H7 (cell line): Measurements from ENCODE around the gene CYB561D1. TPM values are rescaled to one million over a fixed set of nuclear protein-coding genes. Genes with fewer than 3 reads are reported as not detected.

Source experiments
- DNase-seq: peaks from one replicate; pipeline ENCODE4 v3.0.0; 2012
- H3K27me3 ChIP-seq: 2 replicates; pipeline ENCODE4 v1.6.0; 2011; ENCODE audit warnings: mild to moderate bottlenecking, low read length; ENCODE audit not compliant: control insufficient read depth, insufficient read depth
- H3K36me3 ChIP-seq: replicated peaks from 2 replicates; pipeline ENCODE4 v1.5.1; 2011; ENCODE audit warnings: low read length; ENCODE audit not compliant: control insufficient read depth, insufficient read depth
- H3K4me3 ChIP-seq: 2 replicates; pipeline ENCODE4 v1.5.1; 2011; ENCODE audit warnings: low read depth, mild to moderate bottlenecking, control low read depth, low read length, moderate library complexity; ENCODE audit not compliant: insufficient read depth
- total RNA-seq: library from RNA; depleted of rRNA; stranded (reverse); fragments of >200 nt; shearing (Covaris generic); gene quantifications from 2 replicates; pipeline ENCODE4 v1.2.3, GENCODE V29; 2014

CYB561D1 gene
- total RNA-seq, 1 experiment from 2014 or later, result 3.1 TPM

DNA sequence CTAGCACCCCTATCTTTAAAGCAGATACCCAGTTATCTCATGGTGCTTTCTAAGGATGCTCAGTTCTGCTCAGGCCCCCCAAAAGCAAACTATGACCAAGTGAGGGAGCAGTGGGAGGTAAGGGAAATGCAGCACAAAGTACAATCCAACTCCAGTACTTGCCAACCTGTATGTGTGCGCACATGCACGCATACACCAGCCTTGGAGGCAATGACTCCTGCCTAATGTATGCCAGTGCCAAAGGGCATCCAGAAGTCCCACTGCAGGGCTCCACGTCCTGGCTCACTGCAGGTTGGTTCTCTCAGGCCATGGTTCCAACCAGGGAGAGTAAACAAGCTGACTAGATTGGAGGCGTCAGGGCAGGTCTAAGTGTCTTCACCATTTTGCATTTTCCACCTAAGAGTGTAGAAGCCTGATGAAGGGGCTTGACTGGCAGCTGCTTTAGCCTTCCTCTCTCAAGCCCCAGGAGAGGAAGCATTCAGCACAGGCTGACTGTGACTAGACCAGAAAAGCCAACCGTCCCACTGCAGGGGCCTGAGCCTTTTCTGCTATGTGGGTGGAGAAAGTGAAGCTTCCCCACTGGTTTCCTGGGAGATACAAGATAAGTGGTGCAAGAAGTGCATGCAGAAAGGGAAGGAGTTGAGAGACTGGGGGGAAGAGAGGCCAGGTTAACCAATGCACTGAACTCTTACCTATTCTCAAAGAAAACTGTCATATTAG, 7.9 kb downstream of the CYB561D1 start:
- Histone ChIP-seq H3K27me3 (peaks cover 4% of the 10 kb centered on the region), H3K36me3 (no peaks in the 10 kb centered on the region; the same call in 1 of the 2 replicates), H3K4me3 (no peak overlapping the region)
- no peak for DNase-seq

DNA sequence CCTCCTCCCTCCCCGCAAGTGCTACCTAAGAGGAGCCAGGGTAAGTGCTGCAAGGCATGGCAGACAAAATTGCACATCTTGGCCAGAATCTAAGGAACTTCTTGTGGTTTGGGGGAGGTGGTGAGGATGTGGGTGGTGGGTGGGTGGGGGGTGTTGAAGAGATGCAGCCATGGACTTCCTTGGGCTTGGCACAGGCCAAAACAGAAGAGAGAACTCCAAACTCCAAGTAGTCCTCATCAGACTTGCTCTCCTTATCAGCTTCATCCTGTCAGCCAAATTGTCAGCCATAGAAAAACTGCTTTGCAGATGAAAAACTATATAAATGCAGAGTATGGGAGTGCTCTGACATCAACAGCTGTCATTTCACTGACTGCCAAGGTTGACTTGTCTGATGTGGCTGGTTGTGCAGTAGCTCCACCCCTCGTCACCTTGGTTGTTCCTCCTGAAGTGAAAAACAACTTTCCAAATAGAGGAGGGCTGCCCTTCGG, 8.5 kb downstream of the CYB561D1 start:
- Histone ChIP-seq H3K4me3 (no peak overlapping the region), H3K36me3 (no peaks in the 10 kb centered on the region; the same call in 1 of the 2 replicates), H3K27me3 (peaks cover 8% of the 10 kb centered on the region)
- DNase-seq, result no peak

DNA sequence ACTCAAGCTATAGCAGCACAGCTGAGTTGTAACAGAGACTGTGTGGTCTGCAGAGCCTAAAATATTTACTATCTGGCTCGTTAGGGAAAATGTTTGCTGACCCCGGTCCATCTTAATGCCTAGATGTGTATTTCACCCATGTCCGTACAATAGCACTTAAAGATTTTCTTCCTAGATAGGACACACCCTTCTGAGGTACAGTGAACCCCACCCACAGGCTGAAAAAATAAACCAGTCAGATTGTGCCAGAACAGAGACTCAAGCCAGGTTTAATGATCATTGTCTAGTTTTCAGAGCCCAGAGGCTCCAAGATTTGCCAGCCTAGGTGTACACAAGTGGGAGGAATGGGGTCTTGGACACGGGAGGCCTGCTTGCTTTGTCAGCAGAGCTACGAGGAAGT, 10.0 kb downstream of the CYB561D1 start:
- H3K4me3 ChIP-seq, result no peak overlapping the region
- DNase-seq, result no peak
- no peaks in the 10 kb centered on the region; the same call in 1 of the 2 replicates for H3K36me3 ChIP-seq
- H3K27me3 ChIP-seq, result peaks cover 23% of the 10 kb centered on the region

DNA sequence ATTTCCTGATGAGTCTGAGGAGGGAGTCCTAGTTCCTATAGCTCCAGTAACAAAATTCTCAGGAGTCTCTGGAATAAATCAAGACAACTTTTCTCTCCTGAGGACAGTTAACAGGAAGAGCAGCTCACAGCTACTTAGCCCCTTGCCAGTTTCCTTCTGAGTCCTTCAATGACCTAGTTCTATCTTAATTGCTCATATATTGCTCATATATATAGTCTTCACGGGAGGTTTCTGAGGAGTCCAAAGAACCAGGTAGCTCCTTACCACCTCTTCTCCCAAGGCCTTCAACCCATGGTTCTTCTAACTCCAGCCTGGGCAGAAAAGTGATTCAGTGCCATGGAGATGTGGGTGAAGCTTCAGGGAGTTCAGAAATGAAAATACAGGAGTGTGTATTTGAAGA, 11.1 kb downstream of the CYB561D1 start:
- Histone ChIP-seq H3K27me3 (peaks cover 32% of the 10 kb centered on the region), H3K4me3 (no peak overlapping the region), H3K36me3 (no peaks in the 10 kb centered on the region; the same call in 1 of the 2 replicates)
- DNase-seq, result no peak

DNA sequence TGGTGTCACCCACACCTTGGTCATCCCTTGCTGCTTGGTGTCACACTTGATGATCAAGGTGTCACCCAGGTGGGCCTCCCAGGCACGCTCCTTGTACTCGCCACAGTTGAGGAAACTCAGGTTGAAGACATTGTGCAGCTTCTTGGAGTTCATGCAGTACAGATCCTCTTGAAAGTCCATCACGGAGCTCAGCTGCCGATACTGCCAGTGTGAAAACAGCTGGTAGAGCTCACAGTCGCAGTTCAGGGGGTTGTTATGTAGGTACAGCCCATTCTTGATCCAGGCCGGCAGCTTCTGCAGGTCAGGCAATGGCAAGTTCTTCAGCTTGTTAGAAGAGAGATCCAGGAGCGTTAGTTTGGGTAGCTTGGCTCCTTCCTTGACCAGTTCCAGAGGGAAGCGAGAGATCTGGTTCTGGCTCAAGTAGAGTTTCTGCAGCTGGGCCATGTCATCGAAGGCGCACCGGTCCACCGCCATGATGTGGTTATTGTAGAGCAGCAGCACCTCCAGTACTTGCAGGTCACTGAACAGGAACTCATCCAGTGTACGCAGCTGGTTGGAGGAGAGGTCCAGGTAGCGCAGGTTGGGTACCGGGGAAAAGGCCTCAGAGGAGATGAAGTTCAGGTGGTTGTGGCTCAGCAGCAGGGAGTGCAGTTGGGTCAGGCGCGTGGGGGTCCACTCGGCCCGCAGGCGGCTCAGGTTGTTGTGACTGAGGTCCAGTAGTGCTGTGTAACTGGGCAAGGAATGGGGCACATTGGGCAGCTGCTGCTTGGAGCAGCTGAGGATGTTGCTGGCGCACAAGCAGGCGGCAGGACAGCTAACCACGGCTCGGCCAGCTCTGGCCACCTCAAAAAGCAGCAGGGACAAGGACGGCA, 14.3 kb downstream of the CYB561D1 start:
- H3K4me3 ChIP-seq, result no peak overlapping the region
- H3K36me3 ChIP-seq, result no peaks in the 10 kb centered on the region

DNA sequence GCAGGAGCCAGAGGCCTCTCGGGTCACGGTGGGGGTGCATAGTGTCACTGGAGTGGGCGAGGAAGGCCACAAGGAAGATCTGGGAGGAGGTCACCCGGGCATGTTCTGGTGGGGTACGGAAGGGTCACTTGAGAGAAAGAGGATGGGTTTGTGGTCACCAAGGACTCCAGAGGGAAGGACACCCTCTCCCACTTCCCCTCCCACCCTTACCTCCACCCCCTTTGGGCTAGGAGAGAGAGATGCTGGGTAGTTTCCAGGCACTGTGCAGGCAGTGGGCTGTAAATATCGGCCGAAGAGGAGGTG, 14.9 kb downstream of the CYB561D1 start:
- DNase-seq, result no peak
- Histone ChIP-seq H3K4me3 (peak overlapping the region; percentile 72), H3K36me3 (no peaks in the 10 kb centered on the region), H3K27me3 (peaks cover 47% of the 10 kb centered on the region)

More for the DNA sequence above, 14.3 kb downstream of the CYB561D1 start:
- no peak for DNase-seq
- peaks cover 47% of the 10 kb centered on the region for H3K27me3 ChIP-seq

DNA sequence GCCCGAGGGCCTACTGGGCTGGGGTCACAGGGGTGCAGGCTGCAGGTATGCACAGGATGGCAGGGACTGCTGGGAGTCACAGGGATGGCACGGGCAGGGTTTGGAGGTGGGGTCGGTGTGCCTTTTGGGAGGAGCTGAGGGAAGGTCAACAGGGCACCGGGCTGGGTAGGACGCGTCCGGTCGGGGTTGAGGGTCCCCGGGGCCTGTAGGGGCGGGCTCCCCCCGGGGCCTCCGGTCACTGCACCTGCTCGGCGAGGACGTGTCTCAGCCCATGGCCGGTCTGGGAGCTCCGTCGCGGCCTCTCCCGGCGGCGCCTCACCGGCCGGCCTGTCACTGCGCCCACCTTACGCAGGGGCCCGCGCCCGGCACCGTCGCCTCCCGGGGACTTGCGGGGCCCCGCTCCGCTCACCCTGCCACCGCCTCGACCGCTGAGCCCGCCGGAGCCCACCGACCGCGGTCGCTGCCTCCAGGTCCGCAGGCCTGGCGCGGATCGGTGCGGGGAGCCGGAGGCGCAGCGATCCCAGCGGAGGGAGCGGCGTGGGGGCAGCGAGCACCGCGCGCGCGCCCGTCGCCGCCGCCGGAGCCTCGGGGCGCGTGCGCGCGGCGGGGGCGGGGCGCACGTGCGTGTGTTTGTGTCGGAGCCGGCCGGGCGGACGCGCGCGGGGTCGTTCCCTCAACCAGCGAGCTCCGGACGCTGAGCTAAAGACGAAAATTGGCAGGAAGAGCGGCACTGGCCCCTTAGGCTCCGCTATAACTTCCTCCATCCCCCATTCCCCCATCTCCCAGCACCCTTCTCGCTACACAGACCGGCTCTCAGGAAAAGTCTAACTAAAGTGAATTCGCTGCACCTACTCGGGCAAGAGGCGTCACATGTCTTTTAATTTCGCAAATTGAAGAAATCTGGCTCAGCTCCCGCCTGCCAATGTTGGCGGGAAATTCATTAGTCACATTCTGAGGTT, 15.6 kb downstream of the CYB561D1 start, which contains the start of gene AMIGO1:
AMIGO1 (minus strand) TSS at position 552 of the 959 bp plus-strand sequence. CDS start 815 bp downstream, outside the sequence.
- H3K4me3 ChIP-seq, result peak within 1 kb of the TSS; percentile 72
- DNase-seq, result peak; percentile 97
- no peaks in the 10 kb centered on the region for H3K36me3 ChIP-seq
- H3K27me3 ChIP-seq, result peaks cover 47% of the 10 kb centered on the region

DNA sequence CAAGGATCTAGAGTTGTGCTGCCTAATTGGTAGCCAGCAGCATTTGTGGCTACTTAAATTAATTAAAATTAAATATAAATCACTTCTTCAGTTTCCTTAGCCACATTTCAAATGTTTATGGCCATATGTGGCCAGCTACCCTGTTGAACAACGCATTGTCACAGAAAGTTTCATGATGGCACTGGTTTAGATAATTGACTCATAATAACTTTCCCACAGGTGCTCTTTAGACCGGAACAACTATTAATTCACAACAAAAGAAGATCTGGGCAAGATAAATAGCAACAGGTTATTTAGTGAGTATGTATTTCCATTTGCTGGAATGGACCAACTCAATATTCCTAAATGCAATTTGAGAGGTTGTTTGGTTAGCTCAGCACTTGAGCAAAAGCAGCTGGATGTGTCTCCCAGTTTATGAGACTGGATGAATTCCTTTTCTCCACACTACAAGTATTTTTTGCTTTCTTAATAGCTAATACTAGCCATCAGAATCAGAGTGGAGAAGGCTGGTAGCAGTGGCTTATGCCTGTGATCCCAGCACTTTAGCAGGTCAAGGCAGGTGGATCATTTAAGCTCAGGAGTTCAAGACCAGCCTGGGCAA, 19.3 kb downstream of the CYB561D1 start:
- DNase-seq, result no peak
- Histone ChIP-seq H3K36me3 (no peaks in the 10 kb centered on the region), H3K27me3 (peaks cover 31% of the 10 kb centered on the region), H3K4me3 (no peak overlapping the region)

DNA sequence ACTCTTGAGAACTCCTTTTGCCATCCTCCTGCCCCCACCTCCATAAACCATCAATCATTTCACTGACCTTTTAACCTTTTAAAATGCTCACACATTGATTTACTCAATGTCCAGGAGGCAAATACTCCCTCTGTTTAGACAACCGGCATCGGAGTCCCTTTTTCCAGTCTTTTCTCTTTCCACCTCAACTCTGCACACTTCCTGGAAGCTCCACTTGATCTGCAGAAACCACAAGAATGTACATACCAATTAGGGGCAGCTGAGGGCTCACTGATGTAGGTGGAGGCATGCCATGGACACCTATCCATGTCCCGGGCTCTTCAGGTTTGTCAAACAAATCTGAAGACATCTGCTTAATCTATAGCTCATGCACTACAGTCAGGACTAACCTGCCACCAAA, 21.0 kb downstream of the CYB561D1 start:
- peaks cover 16% of the 10 kb centered on the region for H3K27me3 ChIP-seq
- no peaks in the 10 kb centered on the region for H3K36me3 ChIP-seq
- DNase-seq, result no peak
- H3K4me3 ChIP-seq, result no peak overlapping the region

DNA sequence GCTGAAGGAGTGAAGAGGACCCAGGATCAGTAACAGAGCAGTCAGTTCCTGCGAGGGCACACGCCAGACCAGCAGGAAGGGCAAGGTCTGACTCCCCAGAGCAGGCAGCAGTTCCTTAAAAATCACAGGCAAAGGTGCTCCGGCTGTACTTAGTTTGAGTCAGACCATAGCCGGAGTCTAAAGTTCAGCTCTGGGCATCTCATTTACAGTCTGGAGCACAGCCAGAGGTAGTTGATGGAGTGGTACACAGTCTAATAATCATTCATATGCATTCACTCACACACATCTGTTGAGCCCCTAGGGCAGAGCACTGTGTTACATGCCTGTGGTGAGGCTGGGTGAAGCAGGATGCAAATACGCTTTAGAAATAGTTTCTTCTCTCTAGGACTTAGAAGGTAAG, 23.0 kb downstream of the CYB561D1 start:
- no peaks in the 10 kb centered on the region; the same call in 1 of the 2 replicates for H3K27me3 ChIP-seq

DNA sequence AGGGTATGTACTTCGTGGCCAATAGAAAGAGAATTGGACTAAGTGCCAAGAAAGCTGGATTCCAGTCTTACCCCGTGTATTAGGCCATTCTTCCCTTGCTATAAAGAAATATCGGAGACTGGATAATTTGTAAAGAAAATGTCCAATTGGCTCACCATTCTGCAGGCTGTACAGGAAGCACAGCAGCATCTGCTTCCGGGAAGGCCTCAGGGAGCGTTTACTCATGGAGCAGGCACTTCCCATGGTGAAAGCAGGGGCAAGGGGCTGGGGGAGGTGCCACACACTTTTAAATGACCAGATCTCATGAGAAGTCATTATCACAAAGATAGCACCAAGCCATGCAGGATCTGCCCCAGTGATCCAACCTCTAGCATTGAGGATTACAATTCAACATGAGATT, 23.4 kb downstream of the CYB561D1 start:
- DNase-seq, result no peak
- no peaks in the 10 kb centered on the region for H3K36me3 ChIP-seq

More for the DNA sequence above, 23.0 kb downstream of the CYB561D1 start:
- DNase-seq, result no peak
- Histone ChIP-seq H3K4me3 (no peak overlapping the region), H3K36me3 (no peaks in the 10 kb centered on the region)

DNA sequence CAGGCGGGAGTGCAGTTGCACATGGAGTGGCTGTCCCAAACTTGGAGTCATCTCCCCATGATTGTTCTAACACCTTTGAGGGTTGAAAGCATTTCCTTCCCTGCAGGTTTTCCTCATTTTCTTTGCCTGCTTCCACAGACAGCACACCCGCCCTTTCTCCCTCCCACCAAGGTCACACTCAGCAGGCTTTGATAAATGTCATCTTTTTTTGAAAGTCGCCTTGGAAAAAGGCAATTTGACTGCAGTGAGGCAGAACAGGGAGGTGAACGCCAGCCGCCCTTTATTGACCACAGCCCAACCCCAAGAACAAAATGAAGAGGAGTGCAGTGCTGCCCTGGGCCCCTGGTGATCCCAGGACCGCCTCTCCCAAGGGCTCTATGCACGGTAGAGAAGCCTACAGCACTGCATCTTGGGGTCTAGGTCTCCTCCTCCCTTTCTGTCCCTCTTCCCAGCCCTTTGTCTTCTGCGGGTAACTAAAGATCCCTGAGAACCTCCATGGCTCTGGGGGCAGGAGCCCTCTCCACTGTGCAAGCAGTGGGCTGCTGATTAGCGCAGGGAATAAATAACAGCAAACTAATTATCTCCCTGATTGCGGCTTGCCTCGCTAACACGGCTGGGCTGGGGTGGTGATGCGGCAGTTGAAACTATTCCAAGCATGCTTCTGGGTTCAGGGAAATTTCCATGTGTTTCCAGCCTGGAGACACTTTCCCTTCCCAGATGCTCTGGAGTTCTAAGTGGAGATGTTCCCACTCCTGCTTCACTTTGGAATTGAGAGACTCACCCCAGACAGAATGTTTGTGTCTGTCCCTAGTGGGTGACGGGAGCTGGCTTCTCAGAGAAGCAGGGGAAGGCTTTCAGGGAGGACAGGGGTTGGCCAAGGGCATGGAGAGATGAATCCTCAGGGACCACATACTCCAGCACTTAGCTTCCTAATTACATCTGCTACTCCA, 27.4 kb downstream of the CYB561D1 start:
- Histone ChIP-seq H3K4me3 (no peak overlapping the region), H3K27me3 (no peaks in the 10 kb centered on the region; the same call in 1 of the 2 replicates), H3K36me3 (no peaks in the 10 kb centered on the region)
- DNase-seq, result no peak

More for the DNA sequence above, 23.4 kb downstream of the CYB561D1 start:
- H3K27me3 ChIP-seq, result no peaks in the 10 kb centered on the region; the same call in 1 of the 2 replicates
- no peak overlapping the region for H3K4me3 ChIP-seq

DNA sequence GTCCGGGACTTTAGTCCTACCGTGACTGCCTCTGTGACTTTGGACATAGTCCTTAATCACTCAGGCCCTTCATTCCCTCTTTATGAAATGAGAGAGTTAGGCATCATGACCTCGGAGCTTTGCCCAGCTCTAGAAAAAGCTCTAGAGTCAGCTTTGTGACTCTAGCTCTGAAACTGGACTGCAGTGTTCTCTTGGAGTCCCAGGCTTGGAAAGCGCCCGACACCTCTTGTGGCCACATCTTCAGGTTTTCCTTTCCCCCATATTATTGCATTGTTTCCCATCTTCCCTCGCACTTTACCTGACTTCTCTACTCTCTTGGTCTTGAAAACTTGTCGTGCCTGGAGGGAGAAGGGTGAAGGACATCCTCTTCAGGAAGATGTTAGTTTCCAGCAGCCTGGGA, 28.1 kb downstream of the CYB561D1 start:
- H3K27me3 ChIP-seq, result no peaks in the 10 kb centered on the region; the same call in 1 of the 2 replicates
- no peak overlapping the region for H3K4me3 ChIP-seq
- no peaks in the 10 kb centered on the region for H3K36me3 ChIP-seq
- no peak for DNase-seq
